Activated naive CD4-positive, alpha-beta T cell (primary cell): ENCODE data around the gene PIK3CG.

Source experiments
- DNase-seq, 4 experiments: peaks; one replicate each; lab custom pipeline; 2025; lab: John Stamatoyannopoulos, UW

Gene PIK3CG

DNA sequence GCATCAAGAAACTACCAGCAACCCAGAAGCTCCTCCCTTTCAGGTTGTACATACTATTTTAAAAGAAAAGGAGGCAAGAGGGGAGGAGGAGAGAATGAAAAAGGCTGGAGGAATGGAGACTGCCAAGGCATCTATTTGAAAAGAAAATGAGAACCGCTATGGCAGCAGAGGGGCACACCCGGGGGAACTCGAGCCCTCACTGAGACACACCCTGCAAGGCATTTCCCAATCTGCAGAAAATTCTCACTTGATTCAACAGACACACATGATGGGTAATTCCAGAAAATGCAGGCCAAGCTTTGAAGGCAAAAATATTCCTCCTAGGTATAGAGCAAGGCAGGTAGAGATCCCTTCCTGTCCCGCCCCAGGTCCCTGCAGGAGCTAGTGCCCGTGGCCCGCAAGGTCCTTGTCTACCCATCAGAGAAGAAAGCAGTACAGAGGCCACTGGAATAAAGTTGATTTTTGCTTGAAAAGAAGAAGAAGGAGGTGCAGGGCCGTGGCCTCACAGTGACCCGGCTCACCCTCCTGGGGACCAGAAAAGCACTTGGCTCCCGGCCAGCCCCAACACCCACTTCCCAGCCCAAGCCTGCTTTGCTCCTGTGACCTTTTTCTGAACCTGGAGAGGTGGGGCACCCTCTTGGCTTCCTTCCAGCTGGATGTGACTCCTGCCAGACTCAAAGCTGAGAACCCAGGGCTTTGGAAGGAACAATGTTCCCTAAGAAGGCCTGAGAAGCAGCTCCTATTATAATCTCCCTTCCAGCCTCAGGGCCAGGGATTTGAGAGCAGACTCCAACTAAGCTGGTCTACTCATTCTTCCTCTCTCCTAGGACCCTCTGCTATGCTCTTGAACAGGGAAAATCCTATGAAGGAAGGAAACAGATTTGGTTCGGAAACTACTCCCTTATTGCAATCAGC, 6.2 kb upstream of the PIK3CG start:
- no peak for DNase-seq

DNA sequence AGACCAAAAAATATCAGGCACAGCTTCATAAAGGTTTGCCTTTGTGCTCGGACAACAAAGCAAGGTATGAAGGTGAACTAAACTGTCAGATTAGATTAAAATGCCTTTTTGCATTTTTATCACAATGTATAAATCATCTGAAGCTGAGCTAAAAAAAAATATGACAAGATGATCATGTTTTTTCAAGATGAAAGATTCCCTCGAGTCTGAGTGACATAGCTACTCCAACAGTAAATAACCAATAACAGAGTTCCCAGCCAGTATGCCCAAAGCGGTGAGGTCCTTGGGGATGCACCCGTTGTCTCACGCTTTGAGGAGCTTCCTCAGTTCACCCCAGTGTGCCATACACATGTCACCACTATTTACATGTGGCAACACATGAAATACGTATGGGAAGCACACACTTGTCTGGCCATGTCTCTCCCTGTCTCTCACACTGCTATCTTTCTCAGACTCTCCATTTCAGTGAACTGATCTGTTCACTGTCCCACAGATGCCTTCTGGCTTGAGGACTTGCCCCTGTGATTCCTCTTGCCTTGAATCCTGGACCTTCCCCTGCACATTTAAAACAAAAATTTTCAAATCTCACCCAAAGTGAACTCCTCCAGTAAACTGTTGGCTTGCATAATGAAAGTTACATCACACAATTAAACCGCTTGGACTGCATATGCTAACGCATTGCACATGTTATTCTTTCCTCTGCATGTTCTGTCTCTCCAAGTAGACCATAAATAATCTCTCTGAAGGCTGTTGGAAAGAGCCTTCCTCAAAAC, 2.6 kb upstream of the PIK3CG start:
- DNase-seq = no peak

DNA sequence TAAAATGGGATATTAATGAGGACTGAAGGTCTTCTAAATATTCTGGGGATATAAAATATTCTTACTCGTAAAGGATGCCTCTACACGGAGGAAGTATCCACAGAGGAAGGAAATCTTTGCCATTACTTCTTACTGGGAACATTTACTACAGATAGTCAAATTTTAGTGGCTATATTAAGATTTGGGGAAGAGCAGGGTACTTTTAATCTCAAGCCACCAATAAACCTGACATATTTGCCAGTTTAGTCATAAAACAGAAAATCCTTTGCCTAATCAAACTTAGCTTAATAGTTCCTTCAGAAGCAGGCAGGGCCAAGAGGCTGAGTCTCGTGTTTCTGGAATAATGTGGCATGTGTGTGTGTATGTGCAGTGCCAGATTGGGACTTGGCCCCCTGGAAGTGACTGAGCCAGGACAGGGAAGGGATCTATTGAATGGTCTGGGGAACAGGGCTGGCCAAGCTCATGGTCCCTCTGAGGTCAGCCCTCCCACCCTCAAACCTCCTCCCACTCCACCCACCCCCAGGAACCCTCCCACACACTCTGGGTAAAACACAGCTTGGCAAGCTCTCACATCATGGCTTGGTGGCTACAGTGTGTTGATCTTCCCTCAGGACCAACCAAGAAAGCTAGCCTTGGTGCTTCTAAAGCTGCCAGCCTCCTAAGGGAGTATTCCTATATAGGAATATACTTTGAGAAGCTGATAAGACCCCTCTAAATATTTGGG, 1.6 kb upstream of the PIK3CG start:
- DNase-seq = no peak

DNA sequence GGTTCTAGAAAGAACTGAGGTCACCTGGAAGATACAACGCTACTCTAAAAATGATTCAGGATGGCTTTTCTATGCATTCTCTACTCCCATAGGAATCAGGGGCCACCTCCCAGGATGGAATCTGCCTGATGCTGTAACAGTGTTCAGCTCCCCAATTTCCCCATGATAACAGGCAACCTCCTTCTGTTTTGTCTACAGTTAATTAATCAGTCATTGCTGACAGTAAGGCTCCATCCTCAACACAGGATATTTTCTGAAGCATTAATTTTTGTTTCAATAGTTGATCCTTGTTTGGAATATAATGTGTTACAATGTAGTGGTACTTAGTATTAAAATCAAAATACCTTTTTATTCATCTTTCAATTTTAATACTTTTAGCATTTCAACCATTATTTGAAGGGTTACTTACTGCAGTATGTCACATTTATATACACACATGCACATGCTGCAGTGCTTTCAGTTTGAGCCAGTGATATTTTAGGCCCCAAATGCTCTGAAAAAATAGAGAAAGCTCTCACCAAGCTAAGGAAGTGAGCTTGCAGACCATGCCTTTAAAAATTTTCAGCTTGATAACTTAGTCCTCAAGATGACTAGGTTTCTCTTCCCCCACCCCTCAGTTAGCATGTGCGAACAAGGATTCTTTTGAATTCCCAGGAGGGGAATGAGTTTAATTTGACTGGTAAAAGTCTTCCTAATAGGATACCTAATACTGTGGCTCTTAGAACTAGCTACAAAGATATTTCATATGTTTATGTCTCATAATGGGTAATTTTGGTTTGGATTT, 592 bp upstream of the PIK3CG start:
- DNase-seq = no peak

DNA sequence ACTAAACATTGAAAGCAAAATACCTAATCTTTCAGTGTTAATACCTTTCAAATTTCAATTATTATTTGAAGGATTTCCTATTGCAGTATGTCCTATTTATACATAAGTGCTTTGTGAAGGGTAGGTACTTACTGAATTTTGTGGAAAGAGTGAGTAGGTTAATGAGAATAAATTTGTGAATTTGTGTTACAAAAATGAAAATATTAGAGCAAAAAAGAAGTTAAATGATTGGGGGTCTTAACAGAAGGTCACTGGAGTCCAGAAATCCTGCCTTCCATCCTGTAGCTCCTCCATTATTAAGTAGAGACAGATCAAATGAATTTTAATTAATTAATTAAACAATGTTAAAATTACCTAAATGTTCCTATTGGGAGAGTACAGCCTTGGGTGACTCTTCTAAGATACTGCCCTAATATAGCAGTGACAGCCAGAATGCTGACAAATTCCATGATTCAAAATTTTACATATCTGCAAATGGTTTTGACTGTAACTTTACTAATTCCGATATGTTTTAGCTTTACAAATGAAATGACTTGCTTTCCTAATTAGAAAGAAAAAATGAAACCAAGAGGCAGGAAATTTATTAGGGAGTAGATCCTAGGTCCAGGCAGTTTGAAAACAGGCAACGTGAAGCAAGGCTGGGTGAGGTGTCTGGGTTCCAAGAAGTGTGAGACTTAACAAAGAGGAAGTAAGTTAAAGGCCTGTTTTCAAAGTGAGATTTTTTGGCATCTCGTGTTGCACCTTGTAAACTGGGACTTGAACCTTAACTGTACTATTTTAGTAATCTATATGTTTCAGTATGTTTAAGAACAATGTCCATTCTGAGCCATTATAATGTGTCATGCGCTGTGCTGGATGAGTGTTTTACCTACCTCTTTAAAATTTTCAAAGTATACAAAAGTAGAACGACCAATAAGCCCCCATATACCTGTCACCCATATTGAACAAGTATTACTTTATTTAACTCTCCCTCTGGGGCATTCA, 1.5 kb downstream of the PIK3CG start:
- no peak for DNase-seq

DNA sequence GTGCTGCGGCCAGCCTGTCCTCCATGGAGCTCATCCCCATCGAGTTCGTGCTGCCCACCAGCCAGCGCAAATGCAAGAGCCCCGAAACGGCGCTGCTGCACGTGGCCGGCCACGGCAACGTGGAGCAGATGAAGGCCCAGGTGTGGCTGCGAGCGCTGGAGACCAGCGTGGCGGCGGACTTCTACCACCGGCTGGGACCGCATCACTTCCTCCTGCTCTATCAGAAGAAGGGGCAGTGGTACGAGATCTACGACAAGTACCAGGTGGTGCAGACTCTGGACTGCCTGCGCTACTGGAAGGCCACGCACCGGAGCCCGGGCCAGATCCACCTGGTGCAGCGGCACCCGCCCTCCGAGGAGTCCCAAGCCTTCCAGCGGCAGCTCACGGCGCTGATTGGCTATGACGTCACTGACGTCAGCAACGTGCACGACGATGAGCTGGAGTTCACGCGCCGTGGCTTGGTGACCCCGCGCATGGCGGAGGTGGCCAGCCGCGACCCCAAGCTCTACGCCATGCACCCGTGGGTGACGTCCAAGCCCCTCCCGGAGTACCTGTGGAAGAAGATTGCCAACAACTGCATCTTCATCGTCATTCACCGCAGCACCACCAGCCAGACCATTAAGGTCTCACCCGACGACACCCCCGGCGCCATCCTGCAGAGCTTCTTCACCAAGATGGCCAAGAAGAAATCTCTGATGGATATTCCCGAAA, 2.7 kb downstream of the PIK3CG start:
- DNase-seq = no peak

DNA sequence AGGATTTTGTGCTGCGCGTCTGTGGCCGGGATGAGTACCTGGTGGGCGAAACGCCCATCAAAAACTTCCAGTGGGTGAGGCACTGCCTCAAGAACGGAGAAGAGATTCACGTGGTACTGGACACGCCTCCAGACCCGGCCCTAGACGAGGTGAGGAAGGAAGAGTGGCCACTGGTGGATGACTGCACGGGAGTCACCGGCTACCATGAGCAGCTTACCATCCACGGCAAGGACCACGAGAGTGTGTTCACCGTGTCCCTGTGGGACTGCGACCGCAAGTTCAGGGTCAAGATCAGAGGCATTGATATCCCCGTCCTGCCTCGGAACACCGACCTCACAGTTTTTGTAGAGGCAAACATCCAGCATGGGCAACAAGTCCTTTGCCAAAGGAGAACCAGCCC, 3.3 kb downstream of the PIK3CG start:
- DNase-seq = no peak

DNA sequence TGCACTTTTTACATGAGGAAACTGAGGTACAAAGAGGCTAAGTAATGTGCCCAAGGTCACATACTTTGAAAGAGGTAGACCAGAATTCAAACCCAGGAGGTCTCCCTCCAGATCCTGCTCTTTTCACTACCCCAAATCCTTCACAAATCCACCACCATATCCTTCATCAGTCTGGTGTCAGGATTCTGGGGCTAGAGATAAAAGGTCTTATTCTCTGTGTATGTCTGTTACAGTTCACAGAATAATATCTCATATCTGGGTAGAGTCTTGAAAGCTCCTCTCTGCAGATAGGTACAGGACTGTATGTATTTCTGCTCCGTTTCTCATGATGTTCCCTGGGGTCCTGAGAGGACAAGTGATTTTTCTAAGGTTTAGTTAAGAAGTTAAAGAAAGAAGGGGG, 4.9 kb downstream of the PIK3CG start:
- DNase-seq = no peak

DNA sequence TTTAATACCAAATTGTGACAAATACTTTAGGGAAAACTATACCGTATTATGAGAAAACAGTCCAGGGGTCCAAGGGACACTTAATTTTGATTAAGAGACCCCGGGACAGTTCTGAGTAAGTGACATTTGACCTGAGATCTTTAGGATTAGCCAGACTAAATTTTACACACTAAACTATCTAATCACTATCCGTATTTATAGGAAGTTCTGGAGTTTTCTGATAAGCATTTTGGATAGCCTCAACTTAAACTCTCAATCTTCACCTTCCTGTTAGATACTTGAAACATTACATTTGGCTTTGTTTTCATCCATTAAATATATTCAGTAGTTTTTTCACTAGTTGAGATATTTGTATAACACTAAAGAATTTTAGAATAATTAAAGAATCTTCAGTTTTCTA, 5.4 kb downstream of the PIK3CG start:
- DNase-seq = no peak

DNA sequence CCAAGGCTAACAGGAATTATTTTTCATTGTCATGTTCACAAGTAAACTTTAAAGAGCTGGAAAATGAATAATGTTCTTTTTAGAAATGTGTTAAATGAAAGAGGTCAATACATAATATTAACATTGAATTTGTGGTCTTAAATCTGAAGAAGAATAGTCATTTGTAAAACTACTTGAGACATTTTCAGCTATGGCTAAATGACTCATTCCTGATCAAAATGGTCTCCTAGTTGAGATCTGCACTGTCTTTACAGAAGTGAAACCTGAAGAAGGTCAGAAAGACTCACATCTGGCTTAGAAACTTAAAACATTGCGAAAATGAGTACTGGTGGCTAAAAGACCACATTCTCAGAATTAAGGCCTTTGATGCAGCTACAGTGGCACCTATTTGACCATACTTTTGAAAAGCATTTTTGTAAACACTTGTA, 5.9 kb downstream of the PIK3CG start:
- DNase-seq = no peak

DNA sequence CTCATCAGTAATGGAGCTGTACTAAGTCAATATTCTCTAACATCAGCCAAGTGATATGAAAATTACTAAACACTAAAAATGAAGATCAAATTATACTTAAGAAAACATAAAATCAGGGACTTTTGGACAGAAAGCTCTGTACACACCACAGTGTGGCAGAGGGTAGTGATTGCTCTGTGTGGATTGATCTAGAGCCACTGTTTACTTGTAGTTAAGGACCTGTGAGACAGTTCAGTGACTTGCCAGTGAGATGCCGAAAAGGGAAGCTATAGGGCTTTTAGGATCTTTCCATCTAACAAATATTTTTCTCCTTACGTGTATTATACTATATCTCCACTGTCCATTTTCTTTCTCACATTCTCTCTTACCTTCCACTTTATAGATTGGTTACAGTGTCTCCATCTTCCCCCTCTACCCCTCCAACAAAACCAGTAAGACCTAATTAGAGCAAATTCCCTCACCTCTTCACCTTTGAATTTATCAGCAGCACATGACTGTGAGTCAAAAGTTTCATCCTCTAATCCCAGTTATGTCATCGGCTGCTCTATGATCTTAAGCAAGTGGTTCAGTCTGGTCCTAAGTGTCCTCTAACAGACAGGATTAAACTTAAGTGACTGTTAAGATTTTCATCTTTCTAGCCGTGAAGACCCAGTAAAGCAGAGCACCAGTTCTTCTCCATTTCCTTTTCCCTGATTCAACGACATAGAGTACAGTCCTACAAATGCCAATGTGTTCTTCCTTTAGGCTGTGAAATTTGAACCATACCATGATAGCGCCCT, 6.9 kb downstream of the PIK3CG start:
- no peak for DNase-seq

DNA sequence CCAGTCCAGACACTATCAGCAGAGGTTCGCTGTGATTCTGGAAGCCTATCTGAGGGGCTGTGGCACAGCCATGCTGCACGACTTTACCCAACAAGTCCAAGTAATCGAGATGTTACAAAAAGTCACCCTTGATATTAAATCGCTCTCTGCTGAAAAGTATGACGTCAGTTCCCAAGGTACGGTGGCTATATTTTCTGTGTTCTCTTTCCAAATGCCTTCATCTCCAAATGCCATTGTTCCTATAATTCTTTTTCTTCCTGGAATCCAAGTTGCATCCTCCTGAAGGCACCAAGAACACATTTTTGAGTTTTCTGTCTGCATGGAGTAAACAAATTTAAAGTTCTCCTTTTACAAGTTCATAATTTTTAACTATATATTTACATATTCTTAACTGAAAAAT, 7.7 kb downstream of the PIK3CG start:
- no peak for DNase-seq

DNA sequence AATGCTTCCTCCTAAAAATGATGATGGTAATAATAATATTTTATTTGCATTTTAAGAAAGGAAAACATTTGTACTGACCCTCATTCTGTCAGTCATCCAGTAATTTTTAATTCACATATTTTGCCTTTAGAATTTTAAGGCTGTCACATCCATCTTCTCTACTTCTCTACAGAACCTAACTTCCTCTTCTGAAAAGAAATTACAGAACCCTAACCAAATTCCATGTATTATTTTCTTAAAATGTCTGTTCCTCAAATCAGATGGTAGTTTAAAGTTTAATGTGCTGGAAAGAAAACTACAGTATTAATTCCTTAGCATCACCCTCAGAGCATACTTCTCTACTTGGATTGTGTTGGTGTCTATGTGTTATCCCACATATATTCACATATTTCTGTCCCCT, 9.0 kb downstream of the PIK3CG start:
- no peak for DNase-seq

DNA sequence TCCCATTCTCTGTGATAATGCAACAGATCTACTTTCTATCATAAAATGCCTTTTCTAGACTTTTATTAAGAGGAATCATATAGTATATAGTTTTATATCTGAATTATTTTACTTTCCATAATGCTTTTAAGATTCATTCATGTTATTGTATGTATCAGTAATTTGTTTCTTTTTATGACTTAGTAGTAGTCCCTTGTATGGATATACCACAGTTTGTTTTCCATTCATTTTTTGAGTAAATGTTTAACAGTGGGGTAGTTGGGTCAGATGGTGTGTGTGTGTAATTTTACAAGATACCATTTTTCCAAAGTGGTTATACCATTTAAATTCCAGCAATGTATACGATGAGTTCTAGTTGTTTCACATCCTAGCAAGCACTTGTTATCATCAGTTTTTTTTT, 10.4 kb downstream of the PIK3CG start:
- no peak for DNase-seq

DNA sequence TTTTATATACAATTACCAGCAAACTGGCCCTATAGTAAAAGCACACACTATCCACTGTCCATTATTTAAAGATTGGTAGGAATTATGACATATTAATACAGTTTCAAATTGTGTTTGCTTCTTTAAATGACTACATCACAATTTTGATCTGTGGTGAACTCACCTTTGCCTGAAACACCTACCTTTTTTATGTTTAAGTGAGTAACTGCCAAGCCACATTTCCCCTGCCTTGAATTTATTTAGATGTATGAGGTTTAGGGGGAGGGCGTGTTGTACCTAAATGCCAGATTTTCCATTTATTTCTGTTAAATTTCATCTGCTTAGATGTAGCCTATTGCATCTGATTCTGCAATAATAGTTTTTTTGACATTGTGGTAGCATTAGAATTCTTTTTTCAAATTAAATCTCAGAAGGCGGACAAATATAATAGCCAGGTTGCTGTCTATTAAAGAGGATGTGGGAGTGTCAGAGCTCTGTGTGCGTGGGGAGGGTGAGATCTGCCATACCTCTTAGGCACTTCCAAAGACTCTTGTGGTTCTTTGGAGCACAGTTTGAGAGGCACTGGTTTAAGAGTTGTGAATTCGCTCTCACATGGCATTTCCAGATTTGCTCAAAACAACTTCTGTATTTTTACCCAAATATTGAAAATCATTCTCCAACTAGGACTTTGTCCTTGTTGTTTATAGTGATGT, 13.8 kb downstream of the PIK3CG start:
- DNase-seq = no peak

DNA sequence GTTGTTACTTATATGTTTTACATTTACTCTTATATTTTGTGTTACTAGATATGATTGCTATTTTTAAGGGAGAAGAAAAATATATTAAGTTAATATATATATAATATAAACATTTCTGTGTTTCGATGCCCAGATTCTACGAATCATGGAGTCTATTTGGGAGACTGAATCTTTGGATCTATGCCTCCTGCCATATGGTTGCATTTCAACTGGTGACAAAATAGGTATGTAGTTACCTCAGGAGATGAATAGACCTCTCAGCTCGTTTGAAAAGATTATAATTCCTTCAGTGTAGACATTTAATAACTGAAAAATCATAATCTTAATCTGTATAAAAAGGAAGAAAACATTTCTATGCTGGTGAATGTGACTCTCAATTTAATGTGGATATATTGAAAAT, 16.9 kb downstream of the PIK3CG start:
- no peak for DNase-seq

DNA sequence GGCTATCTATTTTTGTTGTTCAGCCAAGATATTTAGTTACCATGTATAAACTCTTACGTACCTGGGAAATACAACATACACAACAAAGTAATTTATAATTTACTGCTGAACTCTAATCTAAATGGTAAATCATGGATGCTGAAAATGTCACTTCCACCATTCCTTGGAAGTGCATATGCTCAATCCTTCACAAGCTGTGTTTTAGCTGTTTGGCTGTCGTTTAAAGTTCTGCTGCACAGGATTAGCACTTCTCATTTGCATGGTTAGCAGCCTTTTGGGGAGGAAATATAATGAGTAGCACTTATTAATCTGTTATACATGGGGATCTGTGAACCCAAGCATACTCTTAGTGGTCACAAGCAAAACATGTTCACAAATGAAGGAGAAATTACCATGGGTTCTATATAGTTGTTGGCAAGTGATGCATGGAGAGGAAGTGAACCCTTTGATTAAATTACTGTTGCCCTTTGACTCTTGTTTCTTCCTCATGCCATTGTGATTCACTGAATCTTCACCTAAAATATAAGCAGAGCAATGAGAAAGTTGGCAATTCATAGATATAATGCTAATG, 18.5 kb downstream of the PIK3CG start:
- no peak for DNase-seq

DNA sequence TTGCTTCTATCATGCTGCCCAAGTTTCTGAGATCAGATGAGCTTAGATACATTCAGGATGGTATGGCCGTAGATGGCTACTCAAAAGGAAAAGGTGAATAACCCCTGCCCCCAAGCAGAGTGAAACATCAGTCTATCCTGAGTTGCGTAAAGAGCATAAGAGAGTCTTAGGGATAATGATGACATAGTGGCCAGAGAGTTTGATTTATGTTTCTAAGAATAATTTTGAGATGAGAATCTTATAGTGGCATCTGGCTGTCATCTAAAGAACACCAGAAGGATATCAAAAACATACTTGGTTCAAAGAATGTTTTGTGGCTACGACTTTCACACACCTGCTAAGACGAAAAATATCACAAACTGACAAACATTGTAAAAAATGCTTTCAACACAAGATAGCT, 20.6 kb downstream of the PIK3CG start:
- no peak for DNase-seq
